HG02970 (cell line): ENCODE data around the gene EFCAB6.

Experiments
- ATAC-seq: cut with Tn5 transposase; IDR thresholded peaks from one replicate; pipeline ENCODE4 v1.9.1; 2021; ENCODE audit warnings: mild to moderate bottlenecking, moderate library complexity, moderate number of reproducible peaks; ENCODE audit not compliant: unreplicated experiment, low FRiP score

EFCAB6 gene

DNA sequence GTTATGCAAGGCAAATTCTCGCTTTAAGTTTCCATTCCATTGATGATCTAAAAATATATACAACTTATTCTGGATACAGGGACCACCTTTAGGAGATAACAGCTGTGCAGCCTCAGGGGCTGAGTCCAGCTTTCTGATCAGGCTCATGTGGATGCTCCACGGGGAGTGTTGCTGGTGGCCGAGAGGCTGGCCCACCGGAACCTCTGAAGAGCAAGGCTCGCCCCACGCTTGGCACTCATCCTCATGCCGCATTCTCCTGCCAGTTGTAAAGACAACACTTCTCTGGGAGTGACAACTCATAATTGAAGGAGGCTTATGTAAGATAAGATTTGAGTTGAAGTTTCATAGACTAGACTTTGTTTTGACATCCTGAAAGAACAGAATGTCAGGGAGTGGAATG is 276.8 kb downstream of the EFCAB6 start:
- ATAC-seq = no peak

DNA sequence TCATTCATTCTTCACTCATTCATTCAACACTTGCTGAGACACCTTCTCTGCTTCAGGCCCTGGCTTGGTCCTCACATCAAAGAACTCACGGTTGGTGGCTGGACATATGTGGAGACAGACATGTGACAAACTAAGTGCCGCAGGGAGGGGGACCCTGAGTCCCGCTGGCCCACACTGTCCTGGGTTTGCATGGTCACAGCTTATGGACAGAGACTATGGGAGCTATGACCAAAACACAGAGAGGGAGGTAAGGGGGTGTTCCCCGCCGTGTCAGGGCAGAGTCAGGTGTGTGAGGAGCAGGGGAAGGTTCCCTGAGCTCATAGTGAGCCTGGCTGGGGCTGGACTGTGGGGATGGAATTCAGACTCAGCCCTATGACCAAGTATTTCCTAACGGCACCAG is 277.2 kb downstream of the EFCAB6 start:
- no peak for ATAC-seq

DNA sequence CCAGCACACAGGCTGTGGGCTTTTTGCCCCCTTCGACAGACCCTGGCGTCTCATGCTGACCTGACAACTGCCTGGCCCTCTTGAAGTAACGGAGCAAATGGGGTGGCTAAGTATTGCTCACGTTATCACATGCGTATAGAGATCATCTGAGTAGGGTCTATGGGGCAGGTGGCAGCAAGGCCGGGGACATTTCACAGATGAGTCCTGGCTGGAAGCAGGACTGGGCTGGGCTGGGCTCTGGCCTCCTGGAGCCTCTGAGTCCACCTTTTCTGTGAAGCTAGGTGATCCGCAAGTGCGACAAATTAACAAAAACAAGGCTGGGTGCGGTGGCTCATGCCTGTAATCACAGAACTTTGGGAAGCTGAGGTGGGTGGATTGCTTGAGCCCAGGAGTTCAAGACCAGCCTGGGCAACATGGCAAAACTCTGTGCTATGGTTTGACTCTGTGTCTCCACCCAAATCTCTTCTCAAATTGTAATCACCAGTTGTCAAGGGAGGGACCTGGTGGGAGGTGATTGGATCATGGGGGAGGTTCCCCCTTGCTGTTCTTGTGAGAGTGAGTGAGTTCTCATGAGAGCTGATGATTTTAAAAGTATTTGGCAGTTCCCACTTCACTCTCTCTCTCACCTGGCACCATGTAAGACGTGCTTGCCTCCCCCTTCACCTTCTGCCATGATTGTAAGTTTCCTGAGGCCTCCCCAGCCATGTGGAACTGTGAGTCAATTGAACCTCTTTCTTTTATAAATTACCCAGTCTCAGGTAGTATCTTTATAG is 278.3 kb downstream of the EFCAB6 start:
- ATAC-seq = no peak

DNA sequence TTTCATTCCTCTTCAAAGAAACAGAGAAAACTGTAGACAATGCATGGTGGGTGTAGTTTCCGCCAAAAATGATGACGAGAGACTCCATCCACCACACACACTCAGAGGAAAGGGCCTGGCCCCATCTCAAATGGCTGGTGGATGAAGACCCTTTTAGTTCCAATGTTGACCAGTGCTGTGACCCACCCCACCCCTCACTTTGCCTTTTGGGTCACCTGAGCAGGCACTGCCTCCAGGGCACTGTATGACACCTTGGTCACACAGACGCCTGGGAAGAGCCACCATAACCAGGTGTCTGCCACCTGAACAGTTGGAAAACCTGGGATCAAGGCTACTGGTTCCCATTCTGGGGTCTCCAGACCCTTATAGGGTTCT is 279.0 kb downstream of the EFCAB6 start:
- no peak for ATAC-seq

DNA sequence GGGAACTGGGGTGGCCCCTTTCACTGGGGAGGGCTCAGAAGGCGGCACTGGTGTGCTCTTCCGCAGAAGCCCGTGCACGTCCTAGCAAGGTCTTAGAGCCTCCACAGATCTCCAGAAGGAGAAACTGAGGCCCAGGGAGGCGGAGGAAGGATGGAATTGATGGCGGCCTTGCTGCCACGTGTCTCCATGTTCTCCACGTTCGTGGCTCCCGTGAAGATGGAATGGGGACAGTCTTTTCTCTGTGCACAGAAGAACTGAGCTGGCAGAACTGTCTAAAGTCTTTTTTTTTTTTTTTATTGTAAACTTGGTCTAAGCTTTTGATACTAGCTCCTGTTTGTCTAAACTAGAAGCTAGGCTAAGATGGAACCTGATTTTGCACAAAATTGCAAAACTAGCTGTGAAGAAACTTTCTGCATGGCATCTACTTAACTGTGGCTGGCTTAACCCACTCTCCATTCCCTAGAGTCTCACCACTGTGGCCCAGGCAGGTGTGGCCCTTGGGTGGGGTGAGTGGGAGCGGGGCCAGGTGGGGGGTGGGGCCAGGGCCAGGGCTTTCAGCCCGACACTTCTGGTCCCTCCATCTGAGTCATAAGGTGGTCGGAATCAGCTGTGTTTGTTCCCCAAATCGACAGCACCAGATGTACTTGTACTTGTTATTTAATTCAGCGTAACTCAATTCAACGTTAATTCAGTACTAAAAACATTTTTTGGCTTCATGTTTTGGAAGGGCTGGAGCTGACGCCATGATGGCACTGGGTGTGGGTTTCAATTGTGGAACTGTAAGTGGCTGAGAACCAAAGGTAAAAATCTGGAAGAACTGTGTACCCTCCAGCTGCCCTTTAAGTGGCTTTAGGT is 279.6 kb downstream of the EFCAB6 start:
- ATAC-seq = no peak

DNA sequence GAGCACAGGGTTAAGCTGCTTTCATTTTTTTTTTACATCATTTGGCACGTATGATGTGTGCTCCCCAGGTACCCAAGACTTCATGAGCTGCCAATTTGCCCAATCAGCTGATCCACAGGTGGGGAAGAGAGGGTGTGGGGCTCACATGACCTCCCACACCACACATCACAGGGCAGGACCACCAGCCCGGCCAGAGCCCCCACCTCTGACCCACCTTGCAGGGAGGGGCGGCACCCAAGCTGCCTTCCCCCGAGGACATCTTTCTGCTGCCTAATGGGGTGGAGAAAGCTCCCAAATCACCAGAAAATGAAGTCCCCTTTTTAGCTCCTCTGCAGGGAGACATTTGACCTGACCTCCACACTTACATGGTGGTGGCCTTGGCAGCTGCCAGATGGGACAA is 280.5 kb downstream of the EFCAB6 start:
- ATAC-seq = no peak

DNA sequence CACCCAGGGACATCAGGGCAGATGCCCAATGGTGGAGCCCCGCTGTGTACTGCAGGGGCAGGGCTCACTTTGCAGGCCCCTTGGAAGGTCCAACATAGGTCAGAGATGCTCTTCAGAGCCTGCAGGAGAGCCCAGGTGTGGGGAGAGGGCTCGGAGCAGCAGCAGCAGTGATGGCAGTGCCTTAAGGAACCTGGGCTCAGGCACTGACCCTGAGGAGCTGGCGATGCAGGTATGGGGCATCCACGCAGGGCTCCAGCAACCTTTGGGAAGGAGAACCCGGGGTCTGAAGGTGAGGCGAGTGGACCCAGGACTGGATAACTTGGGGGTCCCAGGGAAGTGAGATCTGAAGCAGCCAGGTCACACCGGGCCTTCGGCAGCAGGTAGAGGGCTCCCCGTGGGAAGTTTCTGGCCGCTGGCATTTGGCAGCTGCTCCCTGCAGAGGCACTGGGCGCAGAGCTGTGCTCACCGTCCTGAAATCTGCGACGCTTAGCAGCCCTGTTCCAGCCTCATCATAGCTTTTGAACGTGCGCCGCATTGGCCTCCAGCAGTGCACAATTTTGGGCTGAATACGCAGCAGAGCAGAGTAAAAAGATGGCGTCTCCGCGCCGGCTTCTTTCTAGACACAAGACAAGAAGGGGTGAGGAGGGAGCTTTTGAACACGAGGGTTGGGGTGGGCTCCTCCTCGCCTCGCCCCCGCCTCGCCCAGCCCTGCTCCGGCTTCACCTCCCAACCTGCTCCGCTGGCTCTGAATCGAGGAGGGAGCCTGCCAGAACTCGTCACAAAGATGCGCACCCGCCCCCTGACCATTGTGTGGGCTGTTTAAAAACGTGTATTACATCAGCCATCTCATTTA is 281.5 kb downstream of the EFCAB6 start:
- ATAC-seq = no peak

DNA sequence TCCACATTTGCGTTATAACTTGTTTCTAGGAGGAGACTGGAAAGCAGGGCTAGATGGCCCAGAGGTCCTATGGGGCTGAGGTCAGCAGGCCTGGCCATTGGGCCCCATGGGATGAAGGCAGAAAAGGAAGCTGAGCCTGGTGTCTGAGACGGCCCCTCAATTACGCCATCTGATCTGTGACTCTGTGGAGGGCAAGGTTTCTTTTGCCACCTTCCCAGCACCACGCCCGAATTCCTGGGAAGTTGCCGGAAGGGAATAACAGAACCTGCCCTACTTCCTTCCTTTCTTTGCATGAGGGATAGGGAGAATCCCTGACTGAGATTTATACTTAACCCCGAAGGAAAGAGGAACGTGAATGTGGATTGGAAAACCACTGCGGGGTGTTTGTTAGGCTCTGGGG is 282.2 kb downstream of the EFCAB6 start:
- ATAC-seq = no peak

DNA sequence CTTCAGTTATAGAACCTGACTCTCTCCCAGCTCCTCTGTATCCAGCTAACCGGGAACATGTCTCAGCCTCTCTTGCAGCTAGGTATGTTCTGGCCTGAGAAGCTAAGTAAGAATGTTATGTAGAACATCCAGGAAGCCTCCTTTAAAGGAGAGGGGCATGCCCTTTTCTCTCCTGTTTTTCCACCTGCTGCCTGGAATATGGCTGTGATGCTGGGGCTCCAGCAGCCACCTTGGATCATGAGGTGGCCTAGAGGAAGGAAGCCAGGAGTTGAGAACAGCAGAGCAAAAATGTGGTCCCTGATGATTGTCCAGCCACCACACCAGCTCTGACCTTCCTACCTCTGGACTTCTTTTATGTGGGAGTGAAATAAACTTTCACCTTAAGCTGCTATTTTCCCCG is 282.6 kb downstream of the EFCAB6 start:
- no peak for ATAC-seq

DNA sequence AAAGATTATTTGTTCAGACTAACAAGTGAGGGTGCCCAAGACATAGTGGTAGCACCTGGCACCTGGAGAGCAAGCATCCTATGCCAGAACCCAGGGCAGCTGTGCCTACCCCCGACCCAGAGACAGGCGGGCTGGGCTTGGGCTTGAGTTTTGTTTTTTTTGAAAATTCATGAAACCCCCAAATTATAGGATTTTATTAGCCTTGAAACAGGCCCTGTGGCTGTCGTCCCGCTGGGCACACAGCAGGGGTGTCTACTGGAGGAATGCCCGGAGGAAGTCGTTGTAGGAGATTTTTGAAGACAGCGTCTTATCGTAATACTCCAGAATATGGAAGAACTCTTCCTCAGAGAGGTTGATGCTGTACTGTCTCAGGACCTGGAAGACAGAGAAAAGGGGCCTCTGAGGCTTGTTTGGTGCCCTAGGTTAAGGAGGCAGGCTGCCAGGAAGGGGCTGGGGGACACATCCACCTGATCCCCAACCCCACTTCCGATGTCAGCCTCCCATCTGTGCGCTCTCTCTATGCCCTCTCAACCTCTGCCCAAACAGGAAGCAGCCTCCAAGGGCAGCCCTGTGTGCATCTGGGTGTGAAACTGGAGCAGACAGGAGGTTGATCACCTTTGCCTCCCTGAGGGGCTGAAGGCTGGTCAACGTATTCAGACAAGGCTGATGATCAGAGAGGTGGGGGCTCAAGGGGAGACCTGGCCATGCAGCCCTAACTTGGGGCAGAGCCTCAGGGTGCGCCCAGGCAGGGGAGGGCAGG is 283.3 kb downstream of the EFCAB6 start:
- ATAC-seq = no peak

DNA sequence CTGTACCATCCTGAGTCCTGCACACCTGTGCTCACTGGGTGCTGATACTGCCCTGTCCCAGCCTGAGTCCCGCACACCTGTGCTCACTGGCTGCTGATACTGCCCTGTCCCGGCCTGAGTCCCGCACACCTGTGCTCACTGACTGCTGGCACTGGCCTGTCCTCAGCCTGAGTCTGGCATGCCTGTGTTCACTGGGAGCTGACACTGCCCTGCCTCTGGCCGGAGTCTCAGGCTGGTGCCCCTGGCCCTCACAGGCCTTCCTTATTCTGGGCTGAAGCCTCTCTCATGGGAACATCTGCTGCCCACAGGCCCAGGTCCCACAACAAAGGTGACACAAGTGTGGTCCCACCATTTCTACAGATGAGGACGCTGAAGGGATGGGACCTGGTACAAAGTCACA is 285.2 kb downstream of the EFCAB6 start:
- ATAC-seq = no peak

DNA sequence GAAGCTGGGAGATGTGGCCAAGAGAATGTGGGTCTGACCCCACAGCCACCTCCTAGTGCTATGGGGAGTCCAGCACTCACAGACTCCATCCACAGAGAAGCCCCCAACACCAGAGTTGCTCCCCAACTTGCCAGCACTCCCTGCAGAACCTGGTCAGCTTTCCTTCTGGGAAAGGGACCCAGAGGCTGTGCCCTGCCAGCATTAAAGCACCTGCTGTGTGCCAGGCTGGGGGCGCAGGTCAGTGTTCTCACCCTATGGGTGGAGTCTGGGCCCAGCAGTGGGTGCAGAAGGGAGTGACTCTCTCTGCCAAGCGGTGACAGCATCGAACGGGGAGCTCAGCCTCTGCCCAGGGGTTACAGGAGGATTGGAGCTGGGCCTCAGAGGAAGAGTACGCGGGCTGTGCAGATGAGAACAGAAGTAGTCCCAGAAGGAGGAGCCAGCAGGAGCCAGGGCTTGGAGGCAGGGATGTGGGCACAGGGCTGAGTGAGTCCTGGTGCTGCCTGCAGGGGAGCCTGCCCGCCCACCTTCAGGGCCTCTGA is 285.9 kb downstream of the EFCAB6 start:
- no peak for ATAC-seq

DNA sequence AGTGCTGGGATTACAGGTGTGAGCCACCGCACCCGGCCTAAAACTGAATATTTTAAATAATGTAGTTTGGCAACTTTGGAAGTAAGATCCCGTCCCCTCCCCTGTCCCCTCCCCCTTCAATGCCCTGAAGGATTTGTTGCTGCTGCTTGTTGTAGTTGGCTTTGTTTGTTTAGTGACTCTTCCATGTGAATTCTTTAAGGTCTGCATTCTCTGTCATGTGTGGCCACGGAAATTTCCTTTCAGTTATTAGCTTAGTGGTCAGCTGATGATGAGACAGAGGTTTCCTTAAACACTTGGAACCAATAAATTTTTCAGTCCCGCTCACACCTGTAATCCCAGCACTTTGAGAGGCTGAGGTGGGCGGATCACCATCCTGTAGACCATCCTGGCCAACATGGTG is 290.4 kb downstream of the EFCAB6 start:
- no peak for ATAC-seq

DNA sequence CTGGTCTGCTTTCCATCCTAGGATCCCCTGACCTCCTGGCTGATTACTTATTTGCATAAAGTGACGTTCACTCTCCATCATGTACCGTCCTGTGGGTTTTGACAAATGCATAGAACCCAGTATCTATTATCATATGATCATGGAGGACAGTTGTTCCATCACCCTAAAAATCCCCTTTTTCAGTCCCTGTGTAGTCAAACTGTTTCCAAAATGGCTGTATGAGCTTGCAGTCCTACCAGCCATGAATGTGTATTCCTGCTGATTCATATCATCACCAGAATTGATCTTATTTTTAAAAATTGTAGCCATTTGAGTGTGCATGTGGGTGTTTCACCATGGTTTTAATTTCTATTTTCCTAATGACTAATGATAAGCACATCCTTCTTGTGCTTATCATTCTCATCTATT is 291.5 kb downstream of the EFCAB6 start:
- ATAC-seq = no peak

DNA sequence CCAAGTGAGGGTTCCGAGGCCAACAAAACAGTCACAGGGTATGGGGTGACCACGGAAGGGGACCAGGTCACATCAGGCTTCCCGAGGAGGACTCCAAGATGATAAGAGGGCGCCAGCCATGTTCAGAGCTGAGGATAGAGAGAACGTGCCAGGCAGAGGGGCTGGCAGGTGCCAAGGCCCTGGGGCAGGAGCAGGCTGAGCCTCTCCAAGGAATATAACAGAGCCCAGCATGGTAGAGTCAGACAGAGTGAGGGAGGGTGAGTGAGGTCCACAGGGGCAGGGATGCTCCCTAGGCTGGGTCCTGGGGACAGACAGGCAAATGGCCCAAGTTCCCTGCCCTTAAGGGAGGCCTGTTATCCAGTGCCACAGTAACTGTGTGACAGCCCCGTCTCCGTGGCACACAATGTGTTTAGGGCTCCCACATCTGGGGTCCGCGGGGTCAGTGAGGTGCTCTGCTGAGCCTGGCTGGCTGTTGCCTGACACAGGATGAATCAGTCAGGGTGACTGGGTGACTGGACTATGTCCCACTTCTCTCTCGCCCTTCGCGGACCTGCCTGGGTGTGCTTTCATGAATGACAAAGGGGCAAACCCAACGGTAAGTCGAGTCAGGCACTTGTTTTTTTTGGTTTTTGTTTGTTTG is 295.0 kb downstream of the EFCAB6 start:
- ATAC-seq = no peak

DNA sequence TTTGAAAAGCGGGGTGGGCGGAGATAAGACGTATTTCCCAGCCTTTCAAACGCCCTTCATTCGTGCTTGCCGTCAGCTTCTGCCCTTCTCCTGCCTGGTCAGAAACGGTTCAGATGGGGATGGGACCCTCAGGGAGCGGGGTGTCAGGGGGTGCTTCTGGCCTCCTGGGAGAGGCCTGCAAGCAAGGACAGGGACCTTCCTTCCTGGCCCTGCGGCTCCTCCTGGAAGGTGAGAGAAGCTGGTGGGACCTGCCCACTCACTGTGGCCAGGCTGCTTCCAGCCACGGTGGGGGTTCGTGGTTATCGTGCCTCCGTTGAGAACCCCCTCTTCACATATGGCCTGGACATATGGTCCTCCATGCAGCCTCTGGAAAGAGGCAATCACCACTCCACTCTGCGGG is 295.7 kb downstream of the EFCAB6 start:
- ATAC-seq = no peak

DNA sequence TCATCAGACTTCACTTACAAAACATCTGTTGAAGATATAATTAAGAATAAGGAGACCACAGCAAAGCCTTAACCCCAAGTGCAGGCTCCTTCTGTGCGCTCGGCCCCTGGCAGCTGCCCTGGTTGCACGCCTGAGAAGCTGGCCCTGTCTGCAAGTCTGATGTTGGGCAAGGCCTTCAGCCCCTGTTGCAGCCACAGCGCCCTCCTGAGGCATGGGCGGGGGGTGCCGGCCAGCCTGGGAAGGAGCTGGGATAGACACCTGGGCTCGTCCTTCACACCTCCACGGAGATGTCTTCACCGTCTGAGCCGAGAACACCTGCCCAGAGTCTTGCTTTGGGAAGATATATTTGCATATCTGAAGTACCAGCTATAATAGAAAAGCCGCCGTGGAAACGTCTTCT is 296.2 kb downstream of the EFCAB6 start:
- ATAC-seq = no peak

DNA sequence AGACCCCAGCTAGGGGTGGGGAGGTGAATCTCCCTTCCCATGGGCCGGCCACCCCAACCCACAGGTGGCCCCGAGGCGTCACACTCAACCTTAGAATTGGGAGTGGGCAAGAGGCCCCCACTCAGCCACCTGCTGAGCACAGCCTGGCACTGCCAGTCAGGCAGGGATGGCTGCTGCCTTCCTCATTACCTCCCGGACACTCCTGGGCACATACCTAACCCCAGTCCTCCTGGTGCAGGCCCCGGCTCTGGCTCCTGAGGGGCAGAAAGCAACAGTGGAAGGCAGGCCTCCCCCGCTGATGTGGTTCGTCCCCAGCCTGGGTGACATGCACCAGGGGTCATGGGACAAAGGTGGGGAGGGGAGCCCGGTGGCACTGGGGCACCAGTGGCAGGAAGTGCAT is 296.7 kb downstream of the EFCAB6 start:
- no peak for ATAC-seq

DNA sequence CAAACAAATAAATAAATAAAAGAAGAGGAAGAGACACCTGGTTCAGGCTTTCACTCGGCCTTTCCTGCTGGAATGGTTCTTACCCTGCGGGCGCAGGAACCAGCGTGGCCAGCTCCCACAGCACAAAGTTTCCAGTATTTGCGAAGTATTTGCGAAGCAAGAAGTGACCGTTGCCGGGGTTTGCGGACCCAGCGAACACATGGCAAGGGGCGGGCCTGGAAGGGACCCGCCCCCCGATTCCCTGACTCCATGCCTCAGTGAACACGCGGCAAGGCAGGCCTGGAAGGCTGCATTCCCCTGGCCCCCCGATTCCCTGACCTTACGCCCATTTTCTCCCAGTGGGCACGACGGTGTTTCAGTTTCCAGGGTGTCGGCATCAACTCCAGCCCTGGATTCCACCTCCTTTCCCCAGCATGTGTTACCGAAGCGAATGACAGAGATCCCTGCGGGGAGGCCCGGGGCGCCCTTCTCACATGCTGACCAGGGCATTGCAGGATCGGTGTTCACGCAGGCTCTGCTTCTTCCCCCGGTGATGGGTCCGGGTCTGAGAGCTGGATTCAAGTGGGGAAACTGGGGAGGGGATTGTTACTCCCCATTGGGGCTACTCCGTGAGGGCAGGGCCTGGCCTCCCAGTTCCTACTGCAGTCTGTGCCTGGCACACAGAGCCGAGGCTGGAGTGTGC is 297.5 kb downstream of the EFCAB6 start:
- no peak for ATAC-seq
